Epidermal melanocyte (primary cell): Measurements from ENCODE around the gene SLC22A7.

ENCODE experiments used
- DNase-seq: peaks from one replicate; pipeline ENCODE4 v3.0.0; 2011; ENCODE audit warnings: low spot score; ENCODE audit not compliant: insufficient read length

SLC22A7 gene

GRCh38 chr6:43282636-43283513 lies 15.2 kb upstream of the SLC22A7 start:
- no peak for DNase-seq

GRCh38 chr6:43283514-43283901 lies 14.6 kb upstream of the SLC22A7 start:
- DNase-seq = no peak

- no peak for DNase-seq
These were observed 14.2 kb upstream of the SLC22A7 start for GRCh38 chr6:43283905-43284304.

GRCh38 chr6:43284991-43285781 lies 12.9 kb upstream of the SLC22A7 start:
- DNase-seq = no peak

- no peak for DNase-seq
These were observed 12.2 kb upstream of the SLC22A7 start for GRCh38 chr6:43285832-43286231.

- no peak for DNase-seq
These were observed 11.5 kb upstream of the SLC22A7 start for GRCh38 chr6:43286456-43286979.

GRCh38 chr6:43286980-43287716 lies 10.9 kb upstream of the SLC22A7 start:
- no peak for DNase-seq

- DNase-seq = no peak
These were observed 10.1 kb upstream of the SLC22A7 start for GRCh38 chr6:43287717-43288679.

- DNase-seq = no peak
These were observed 7.6 kb upstream of the SLC22A7 start for GRCh38 chr6:43290339-43290904.

- no peak for DNase-seq
These were observed 7.1 kb upstream of the SLC22A7 start for GRCh38 chr6:43290905-43291355.

- no peak for DNase-seq
These were observed 6.4 kb upstream of the SLC22A7 start for GRCh38 chr6:43291708-43292107.

GRCh38 chr6:43292341-43292740 lies 5.7 kb upstream of the SLC22A7 start:
- no peak for DNase-seq

GRCh38 chr6:43292763-43293318 lies 5.2 kb upstream of the SLC22A7 start:
- no peak for DNase-seq

GRCh38 chr6:43293698-43294097 lies 4.4 kb upstream of the SLC22A7 start:
- no peak for DNase-seq

- no peak for DNase-seq
These were observed 3.5 kb upstream of the SLC22A7 start for GRCh38 chr6:43294536-43294935.

- DNase-seq = no peak
These were observed 2.6 kb upstream of the SLC22A7 start for GRCh38 chr6:43295456-43295855.

- no peak for DNase-seq
These were observed 1.1 kb upstream of the SLC22A7 start for GRCh38 chr6:43296780-43297497.

GRCh38 chr6:43298565-43299337 lies 691 bp downstream of the SLC22A7 start:
- no peak for DNase-seq
